Stimulated activated effector memory CD8-positive, alpha-beta T cell treated with anti-CD3 and anti-CD28 coated beads, Interleukin-12 subunit alpha, Interleukin-12 subunit beta, amount 100 ng/mL, for 72 hours (primary cell): Measurements from ENCODE around the gene FOXN1.

Experiments
- ATAC-seq: fragments of 150-1000 bp; cut with Tn5 transposase; 2 replicates; pipeline ENCODE4 v1.10.0; 2021
- DNase-seq, 2 donors: peaks; one replicate each; pipeline ENCODE4 v3.0.0; 2021 to 2022; ENCODE audit warnings: low spot score in 2 of 2
- H3K27ac Mint-ChIP-seq: one replicate; pipeline ENCODE4 v1.8.0; 2022; ENCODE audit warnings: mild to moderate bottlenecking, mixed read lengths
- H3K36me3 Mint-ChIP-seq: one replicate; pipeline ENCODE4 v1.8.0; 2022; ENCODE audit warnings: mild to moderate bottlenecking, mixed read lengths
- H3K4me1 Mint-ChIP-seq: one replicate; pipeline ENCODE4 v1.8.0; 2022; ENCODE audit warnings: mixed read lengths
- H3K4me3 Mint-ChIP-seq: one replicate; pipeline ENCODE4 v1.8.0; 2022; ENCODE audit warnings: mild to moderate bottlenecking, mixed read lengths
- H3K9me3 Mint-ChIP-seq: one replicate; pipeline ENCODE4 v1.8.0; 2022; ENCODE audit warnings: mixed read lengths

Gene FOXN1

DNA sequence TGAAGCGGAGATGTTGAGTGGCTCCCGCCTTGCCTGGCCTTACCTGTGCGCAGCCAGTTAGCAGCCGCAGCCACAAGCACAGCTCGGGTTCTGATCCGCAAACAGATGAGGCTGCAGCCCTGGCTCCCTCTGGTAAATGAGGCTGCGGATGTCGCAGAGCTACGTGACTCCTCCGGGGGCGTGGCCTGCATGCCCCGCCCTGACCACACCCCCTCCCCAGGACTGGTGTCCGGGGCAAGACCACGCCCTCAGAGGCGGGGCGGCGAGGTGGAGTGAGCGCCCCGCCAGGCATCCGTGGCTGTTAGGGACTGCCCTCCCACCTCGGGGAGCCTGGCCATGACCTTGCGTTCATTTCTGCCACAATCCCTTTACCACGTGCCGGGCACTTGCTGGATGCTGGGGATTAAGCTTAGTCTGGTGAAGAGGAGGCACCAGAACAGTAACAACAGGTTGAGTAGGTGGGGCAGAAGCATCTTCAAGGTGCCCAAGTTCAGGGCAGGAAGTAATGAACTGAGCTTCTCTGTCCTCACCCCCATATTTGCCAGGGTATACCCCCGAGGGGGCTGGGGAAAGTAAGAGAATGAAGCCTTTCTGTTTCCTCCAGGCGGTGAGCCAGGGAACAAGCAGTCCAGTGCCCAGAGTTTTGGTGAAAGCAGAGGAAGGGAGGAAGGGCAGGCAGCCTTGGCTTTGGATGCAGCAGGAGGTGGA, 70.8 kb downstream of the FOXN1 start, which contains the start of gene ALDOC:
Gene ALDOC, minus strand, starts transcription at position 138 of the 708 bp plus-strand sequence. CDS start 1,363 bp downstream, outside the sequence.
- Mint-ChIP-seq H3K9me3 (no peaks in the 10 kb centered on the region), H3K27ac (peak within 1 kb of the TSS; percentile 77), H3K4me3 (peak within 1 kb of the TSS; percentile 89), H3K4me1 (peaks cover 70% of the 10 kb centered on the region), H3K36me3 (peaks cover 73% of the 10 kb centered on the region)
- ATAC-seq (peak; percentile 89), DNase-seq (peak; percentile 95 to 96)

DNA sequence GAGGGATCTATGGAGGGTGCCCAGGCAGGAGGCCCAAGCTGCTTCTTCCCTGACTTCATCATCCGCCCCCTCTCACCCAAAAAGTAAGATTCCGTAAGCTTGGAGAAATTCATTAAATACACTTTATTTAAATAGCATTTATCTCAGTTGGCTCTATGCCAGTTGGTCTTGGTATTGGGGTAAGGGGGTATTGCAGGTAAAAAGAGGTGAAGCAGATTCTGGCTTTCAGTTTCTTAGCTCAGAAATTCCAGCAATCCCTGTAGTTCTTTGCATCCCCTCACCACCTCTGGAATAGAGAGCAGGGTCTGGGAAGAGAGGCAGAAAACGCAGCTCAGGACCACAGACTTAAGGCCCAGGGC, 71.3 kb downstream of the FOXN1 start:
- peaks cover 73% of the 10 kb centered on the region for H3K36me3 Mint-ChIP-seq
- H3K4me1 Mint-ChIP-seq = peaks cover 64% of the 10 kb centered on the region
- H3K9me3 Mint-ChIP-seq = no peaks in the 10 kb centered on the region
- no peak overlapping the region for H3K27ac Mint-ChIP-seq
- peak overlapping the region; percentile 89 for H3K4me3 Mint-ChIP-seq
- DNase-seq (no peak), ATAC-seq (no peak)

DNA sequence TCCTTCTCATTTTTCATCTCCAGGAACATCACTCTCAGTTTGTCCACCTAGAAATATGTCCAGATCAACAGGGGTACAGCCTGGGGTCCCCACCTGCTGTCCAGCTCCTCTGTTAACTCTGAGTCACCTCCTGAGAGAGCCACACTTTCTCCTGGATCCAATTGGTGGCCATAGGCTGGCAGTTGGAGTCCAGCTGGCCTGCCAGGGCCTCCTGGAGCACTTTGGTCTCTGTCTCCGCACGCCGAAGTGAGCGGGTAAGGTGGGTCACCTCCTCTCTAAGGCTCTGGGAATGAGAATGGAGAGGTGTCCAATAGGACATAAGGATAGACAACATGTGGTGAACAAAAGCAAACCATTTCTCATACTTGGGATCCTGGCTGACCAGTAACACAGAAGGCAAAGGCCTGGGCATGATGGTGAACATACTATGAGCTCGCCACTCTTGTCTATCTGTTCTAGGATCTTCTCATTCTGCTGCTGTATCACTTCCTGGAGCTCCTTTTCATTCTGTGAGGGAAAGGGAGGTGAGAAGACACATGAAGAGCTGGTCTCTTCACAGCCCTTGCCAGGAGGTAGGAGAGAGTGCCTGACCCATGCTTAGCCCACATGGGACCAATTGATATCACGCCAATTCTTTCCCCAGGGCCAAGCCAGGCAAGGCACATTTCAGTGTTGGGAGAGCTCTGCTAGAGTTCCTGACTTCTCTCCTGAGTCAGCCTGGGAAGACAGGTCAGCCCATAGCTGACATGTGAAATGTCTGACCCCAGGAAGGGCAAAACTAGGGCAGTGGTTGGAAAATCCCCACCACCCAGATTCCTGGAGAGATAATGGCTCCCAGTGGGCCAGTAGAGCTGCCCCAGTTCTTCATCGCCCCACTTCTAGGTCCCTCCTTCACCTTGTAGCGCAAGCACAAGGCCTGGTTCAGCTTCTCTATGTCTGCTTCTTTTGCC, 72.4 kb downstream of the FOXN1 start:
- Mint-ChIP-seq H3K36me3 (peaks cover 66% of the 10 kb centered on the region), H3K4me1 (peaks cover 56% of the 10 kb centered on the region), H3K9me3 (no peaks in the 10 kb centered on the region), H3K27ac (peak overlapping the region; percentile 49), H3K4me3 (peak overlapping the region; percentile 38)
- no peak for ATAC-seq
- no peak for DNase-seq

GRCh38 chr17:28579526-28579925, 73.4 kb downstream of the FOXN1 start:
- peaks cover 50% of the 10 kb centered on the region for H3K4me1 Mint-ChIP-seq
- ATAC-seq (peak; percentile 84), DNase-seq (peak; percentile 35 to 78)
- H3K4me3 Mint-ChIP-seq = peak overlapping the region; percentile 38
- peak overlapping the region; percentile 49 for H3K27ac Mint-ChIP-seq
- H3K36me3 Mint-ChIP-seq = peaks cover 56% of the 10 kb centered on the region
- H3K9me3 Mint-ChIP-seq = no peaks in the 10 kb centered on the region

DNA sequence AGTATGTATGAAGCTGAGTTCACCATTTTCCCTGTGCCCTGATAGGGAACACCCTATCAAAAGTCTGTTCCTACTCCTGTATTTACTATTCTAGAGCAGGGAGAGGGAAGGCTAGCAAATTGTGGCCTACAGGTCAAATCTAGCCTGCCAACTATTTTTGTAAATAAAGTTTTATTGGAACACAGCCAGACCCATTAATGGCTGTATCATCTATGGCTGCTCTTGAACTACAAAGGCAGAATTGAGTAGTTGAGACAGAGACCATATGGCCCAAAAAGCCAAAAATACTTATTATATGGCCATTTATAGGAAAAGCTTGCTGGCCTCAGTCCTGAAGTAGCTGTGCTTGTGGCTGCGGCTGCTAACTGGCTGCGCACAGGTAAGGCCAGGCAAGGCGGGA, 74.8 kb downstream of the FOXN1 start:
- Mint-ChIP-seq H3K9me3 (no peaks in the 10 kb centered on the region), H3K4me3 (no peak overlapping the region), H3K27ac (no peak overlapping the region), H3K4me1 (peaks cover 40% of the 10 kb centered on the region), H3K36me3 (peaks cover 55% of the 10 kb centered on the region)
- ATAC-seq (no peak), DNase-seq (no peak)

DNA sequence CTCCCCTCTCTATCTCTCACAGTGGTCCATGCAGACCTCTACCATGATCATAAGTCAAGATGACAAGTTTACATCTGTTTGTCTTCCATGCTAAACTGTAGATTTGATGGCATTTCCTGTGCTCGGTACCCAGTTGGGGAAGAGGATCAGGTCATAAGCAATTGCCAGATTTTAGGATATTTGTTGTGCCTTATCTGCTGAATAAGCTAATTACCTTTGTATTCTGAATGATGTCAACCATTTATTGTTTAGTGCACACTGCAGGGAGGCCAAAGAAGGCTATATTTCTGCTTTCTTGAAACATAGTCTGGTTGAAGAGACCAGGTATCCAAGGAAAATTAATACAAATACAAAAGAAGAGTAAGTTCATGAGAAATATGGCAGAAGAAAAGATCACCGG, 76.4 kb downstream of the FOXN1 start:
- H3K4me3 Mint-ChIP-seq = no peak overlapping the region
- H3K4me1 Mint-ChIP-seq = peaks cover 27% of the 10 kb centered on the region
- no peaks in the 10 kb centered on the region for H3K9me3 Mint-ChIP-seq
- peaks cover 55% of the 10 kb centered on the region for H3K36me3 Mint-ChIP-seq
- ATAC-seq = no peak
- no peak overlapping the region for H3K27ac Mint-ChIP-seq
- DNase-seq = no peak

DNA sequence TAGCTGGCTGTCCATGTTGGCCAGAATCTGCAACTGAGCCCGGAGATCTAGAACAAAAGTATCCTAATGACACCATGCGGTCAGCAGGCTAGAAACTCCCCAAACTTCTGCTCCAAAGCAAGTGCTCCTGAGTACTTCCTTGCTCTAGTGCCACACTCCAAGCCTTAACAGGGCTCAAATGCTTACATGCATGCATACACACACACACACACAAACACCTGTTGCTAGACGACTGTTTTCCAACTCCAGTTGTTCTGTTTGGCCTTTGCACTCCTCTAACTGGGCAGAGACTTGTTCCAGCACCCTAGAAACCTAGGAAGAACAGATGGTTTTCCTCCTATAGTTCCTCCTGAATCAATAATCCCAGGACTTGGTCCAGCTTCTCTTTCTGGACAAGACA, 78.3 kb downstream of the FOXN1 start:
- H3K36me3 Mint-ChIP-seq = peaks cover 59% of the 10 kb centered on the region
- H3K4me1 Mint-ChIP-seq = peaks cover 16% of the 10 kb centered on the region
- H3K9me3 Mint-ChIP-seq = no peaks in the 10 kb centered on the region

DNA sequence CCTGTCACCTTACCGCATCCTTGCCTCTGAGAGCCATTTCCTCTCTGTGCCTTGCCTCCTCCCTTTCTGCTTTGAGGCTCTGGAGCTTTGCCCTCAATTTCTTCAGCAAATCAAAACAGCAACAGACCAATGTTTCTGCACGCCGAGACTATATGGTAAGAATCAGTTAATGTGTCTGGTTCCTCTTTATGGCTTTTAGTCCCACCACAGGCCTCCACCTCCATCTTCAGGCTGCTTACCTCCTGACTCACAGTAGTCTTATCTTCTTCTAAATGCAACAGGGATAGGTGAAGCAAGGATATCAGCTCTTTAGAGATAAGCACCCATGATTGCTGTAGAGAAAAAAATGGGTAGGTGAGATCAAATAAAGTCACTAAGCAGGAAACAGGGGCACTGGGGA, 79.7 kb downstream of the FOXN1 start:
- H3K27ac Mint-ChIP-seq = no peak overlapping the region
- no peak for ATAC-seq
- peaks cover 1% of the 10 kb centered on the region for H3K4me1 Mint-ChIP-seq
- no peaks in the 10 kb centered on the region for H3K9me3 Mint-ChIP-seq
- H3K4me3 Mint-ChIP-seq = no peak overlapping the region
- no peak for DNase-seq
- H3K36me3 Mint-ChIP-seq = peaks cover 62% of the 10 kb centered on the region

More for the DNA sequence above, 78.3 kb downstream of the FOXN1 start:
- Mint-ChIP-seq H3K4me3 (no peak overlapping the region), H3K27ac (no peak overlapping the region)
- no peak for DNase-seq
- no peak for ATAC-seq
